HPDE6-E6E7 (cell line): ENCODE data around the gene BANF1.
A peak's percentile ranks its signal among the peaks of the same experiment; 100 is the strongest.

Experiments used
- DNase-seq: peaks from one replicate; pipeline ENCODE4 v3.0.0; 2011; ENCODE audit warnings: missing footprints; ENCODE audit errors: extremely low spot score

The BANF1 gene

GRCh38 chr11:66039765-66040164, 37.5 kb downstream of the BANF1 start:
- no peak for DNase-seq

- DNase-seq: no peak
Observed at GRCh38 chr11:66042227-66042995, 40.1 kb downstream of the BANF1 start.

GRCh38 chr11:66042996-66043906, 40.9 kb downstream of the BANF1 start:
- no peak for DNase-seq

GRCh38 chr11:66044757-66045156, 42.5 kb downstream of the BANF1 start:
- DNase-seq: no peak

- peak; percentile 71 for DNase-seq
Observed at GRCh38 chr11:66045177-66045639, 42.9 kb downstream of the BANF1 start.

GRCh38 chr11:66046901-66047300, 44.6 kb downstream of the BANF1 start:
- no peak for DNase-seq

- no peak for DNase-seq
Observed at GRCh38 chr11:66047541-66048365, 45.5 kb downstream of the BANF1 start.

- DNase-seq: no peak
Observed at GRCh38 chr11:66048547-66049323, 46.4 kb downstream of the BANF1 start, which contains the start of gene GAL3ST3. GAL3ST3 (minus strand) TSS chr11:66049161; CDS start chr11:66045415, 3,746 bp downstream.

GRCh38 chr11:66050581-66051231, 48.4 kb downstream of the BANF1 start:
- DNase-seq: no peak

GRCh38 chr11:66051371-66051765, 49.1 kb downstream of the BANF1 start:
- DNase-seq: no peak

- DNase-seq: peak; percentile 99
Observed at GRCh38 chr11:66051766-66052663, 49.7 kb downstream of the BANF1 start, which contains the start of gene SF3B2. SF3B2 (plus strand) TSS chr11:66052364; CDS start chr11:66052385, 21 bp downstream.

- DNase-seq: no peak
Observed at GRCh38 chr11:66052664-66052982, 50.3 kb downstream of the BANF1 start.
